RWPE2 (cell line): ENCODE data around the gene FRY.

Experiments
- ATAC-seq: fragments of 200-7000 bp; cut with Tn5 transposase; 3 replicates; pipeline ENCODE4 v1.9.1; 2021; ENCODE audit warnings: low read depth
- DNase-seq: peaks from one replicate; pipeline ENCODE4 v3.0.0-alpha.2; 2020; ENCODE audit warnings: low spot score
- H3K27ac ChIP-seq: fragments of 450-650 bp; 2 replicates; pipeline ENCODE4 v1.5.1; 2017; ENCODE audit warnings: mild to moderate bottlenecking; ENCODE audit not compliant: poor library complexity, severe bottlenecking
- H3K27me3 ChIP-seq: fragments of 250-450 bp; sonication (Bioruptor Pico); 2 replicates; pipeline ENCODE4 v1.5.1; 2021; ENCODE audit warnings: mild to moderate bottlenecking, moderate library complexity; ENCODE audit not compliant: insufficient read depth, poor library complexity, severe bottlenecking
- H3K36me3 ChIP-seq: fragments of 250-450 bp; sonication (Bioruptor Pico); 2 replicates; pipeline ENCODE4 v1.5.1; 2020; ENCODE audit warnings: low read depth, mild to moderate bottlenecking, moderate library complexity
- H3K4me1 ChIP-seq: fragments of 250-450 bp; sonication (Bioruptor Pico); 2 replicates; pipeline ENCODE4 v1.5.1; 2021; ENCODE audit warnings: mild to moderate bottlenecking, moderate library complexity; ENCODE audit not compliant: insufficient read depth, poor library complexity, severe bottlenecking
- H3K4me3 ChIP-seq: fragments of 250-450 bp; sonication (Bioruptor Pico); 2 replicates; pipeline ENCODE4 v1.5.1; 2021; ENCODE audit warnings: mild to moderate bottlenecking, moderate library complexity; ENCODE audit not compliant: severe bottlenecking
- H3K9me3 ChIP-seq: fragments of 250-450 bp; sonication (Bioruptor Pico); 2 replicates; pipeline ENCODE4 v1.5.1; 2021; ENCODE audit warnings: mild to moderate bottlenecking, moderate library complexity; ENCODE audit not compliant: severe bottlenecking
- TF ChIP-seq, protein P1 (sequence below): fragments of 450-650 bp; IDR thresholded peaks from one replicate; pipeline ENCODE4 v1.5.1; 2017; ENCODE audit warnings: mild to moderate bottlenecking, moderate library complexity; ENCODE audit not compliant: poor library complexity, severe bottlenecking

Gene FRY

DNA sequence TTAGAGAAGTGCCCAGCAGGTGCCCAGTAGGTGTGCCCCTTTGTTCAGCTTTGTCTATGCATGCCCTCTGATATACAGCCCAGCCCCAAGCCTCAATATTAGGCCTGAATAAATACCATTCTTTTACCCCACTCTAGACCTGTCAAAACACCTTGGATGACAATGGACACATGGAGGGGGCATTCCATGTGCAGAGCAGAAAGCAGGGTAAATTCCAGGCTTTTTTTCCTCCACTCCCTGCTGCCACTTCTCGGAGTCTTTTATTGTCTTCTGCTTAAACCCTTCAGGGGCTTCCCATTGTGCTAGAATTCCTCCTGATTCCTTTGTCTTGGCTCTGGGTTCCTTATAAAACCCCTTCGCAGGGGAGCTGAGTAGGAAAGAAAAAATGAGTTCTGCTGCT, 5.8 kb upstream of the FRY start:
- H3K4me1 ChIP-seq: no peaks in the 10 kb centered on the region
- TF ChIP-seq, protein P1, sequence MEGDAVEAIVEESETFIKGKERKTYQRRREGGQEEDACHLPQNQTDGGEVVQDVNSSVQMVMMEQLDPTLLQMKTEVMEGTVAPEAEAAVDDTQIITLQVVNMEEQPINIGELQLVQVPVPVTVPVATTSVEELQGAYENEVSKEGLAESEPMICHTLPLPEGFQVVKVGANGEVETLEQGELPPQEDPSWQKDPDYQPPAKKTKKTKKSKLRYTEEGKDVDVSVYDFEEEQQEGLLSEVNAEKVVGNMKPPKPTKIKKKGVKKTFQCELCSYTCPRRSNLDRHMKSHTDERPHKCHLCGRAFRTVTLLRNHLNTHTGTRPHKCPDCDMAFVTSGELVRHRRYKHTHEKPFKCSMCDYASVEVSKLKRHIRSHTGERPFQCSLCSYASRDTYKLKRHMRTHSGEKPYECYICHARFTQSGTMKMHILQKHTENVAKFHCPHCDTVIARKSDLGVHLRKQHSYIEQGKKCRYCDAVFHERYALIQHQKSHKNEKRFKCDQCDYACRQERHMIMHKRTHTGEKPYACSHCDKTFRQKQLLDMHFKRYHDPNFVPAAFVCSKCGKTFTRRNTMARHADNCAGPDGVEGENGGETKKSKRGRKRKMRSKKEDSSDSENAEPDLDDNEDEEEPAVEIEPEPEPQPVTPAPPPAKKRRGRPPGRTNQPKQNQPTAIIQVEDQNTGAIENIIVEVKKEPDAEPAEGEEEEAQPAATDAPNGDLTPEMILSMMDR: no peak
- no peak for DNase-seq
- no peak overlapping the region for H3K27ac ChIP-seq
- ATAC-seq: no peak
- H3K4me3 ChIP-seq: no peak overlapping the region
- H3K9me3 ChIP-seq: no peaks in the 10 kb centered on the region
- H3K36me3 ChIP-seq: no peaks in the 10 kb centered on the region
- no peaks in the 10 kb centered on the region for H3K27me3 ChIP-seq

DNA sequence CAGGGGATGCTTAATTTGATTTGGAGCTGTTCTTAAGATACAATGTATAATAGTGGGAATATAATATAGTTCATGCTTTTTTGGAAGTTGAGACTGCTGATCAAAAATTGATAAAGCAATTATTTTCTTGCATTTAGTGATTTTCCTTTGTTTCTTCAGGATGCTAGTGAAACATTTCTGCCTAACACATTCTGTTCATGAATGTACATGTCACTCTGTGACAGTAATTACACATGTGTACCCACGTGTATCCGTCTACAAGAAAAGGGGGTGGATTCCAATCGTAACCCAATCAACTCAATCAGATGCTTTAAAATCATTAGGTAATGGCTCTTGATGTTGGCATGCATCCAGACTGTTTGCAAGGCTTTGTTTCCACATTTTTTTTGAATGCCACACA, 5.0 kb upstream of the FRY start:
- Histone ChIP-seq H3K4me1 (no peaks in the 10 kb centered on the region), H3K4me3 (no peak overlapping the region), H3K9me3 (no peaks in the 10 kb centered on the region), H3K27ac (no peak overlapping the region), H3K36me3 (no peaks in the 10 kb centered on the region), H3K27me3 (no peaks in the 10 kb centered on the region)
- TF ChIP-seq, protein P1: no peak
- DNase-seq (no peak), ATAC-seq (no peak)

DNA sequence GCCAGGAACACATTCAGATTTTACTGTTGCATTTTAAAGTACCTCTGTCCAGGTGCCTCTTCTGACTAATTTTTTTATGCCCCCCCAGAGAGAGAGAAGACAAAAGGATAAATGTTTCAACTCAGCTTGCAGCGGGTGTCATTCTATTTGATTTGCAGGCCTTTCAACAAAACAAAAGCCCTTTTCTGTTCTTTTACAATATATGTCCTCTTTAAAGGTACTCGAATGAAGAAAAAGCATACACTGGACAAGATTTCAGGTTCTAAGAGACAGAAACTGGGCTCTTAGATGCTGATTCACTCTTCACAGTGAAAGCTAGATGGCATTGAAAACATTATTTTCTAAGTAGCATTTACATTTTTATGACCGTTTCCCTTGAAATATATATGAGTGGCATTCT, 2.9 kb upstream of the FRY start:
- Histone ChIP-seq H3K4me1 (no peaks in the 10 kb centered on the region), H3K9me3 (no peaks in the 10 kb centered on the region), H3K27me3 (no peaks in the 10 kb centered on the region), H3K4me3 (no peak overlapping the region), H3K36me3 (no peaks in the 10 kb centered on the region), H3K27ac (no peak overlapping the region)
- TF ChIP-seq, protein P1: no peak
- ATAC-seq (no peak), DNase-seq (no peak)

DNA sequence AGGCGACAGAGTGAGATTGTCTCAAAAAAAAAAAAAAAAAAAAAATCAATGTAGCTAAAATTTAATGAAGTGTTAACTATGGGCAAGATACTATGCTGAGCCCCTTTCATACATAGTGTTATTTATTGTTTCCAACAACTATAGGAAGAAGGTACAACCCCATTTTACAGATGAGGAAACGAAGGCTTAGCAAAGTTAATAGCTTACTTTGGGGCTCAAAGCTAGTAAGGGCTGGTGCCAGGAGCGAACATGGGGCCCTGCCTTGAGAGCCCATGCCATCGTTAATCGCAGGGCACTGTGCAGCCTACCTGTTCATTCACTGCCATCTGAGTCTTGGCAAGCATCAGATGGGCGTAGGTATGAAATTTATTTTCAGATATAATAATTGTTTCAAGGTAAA, 1.9 kb upstream of the FRY start:
- no peak for ATAC-seq
- no peaks in the 10 kb centered on the region for H3K36me3 ChIP-seq
- DNase-seq: no peak
- H3K27me3 ChIP-seq: no peaks in the 10 kb centered on the region
- no peaks in the 10 kb centered on the region for H3K9me3 ChIP-seq
- no peak overlapping the region for H3K27ac ChIP-seq
- no peaks in the 10 kb centered on the region for H3K4me1 ChIP-seq
- H3K4me3 ChIP-seq: no peak overlapping the region
- TF ChIP-seq, protein P1: no peak

DNA sequence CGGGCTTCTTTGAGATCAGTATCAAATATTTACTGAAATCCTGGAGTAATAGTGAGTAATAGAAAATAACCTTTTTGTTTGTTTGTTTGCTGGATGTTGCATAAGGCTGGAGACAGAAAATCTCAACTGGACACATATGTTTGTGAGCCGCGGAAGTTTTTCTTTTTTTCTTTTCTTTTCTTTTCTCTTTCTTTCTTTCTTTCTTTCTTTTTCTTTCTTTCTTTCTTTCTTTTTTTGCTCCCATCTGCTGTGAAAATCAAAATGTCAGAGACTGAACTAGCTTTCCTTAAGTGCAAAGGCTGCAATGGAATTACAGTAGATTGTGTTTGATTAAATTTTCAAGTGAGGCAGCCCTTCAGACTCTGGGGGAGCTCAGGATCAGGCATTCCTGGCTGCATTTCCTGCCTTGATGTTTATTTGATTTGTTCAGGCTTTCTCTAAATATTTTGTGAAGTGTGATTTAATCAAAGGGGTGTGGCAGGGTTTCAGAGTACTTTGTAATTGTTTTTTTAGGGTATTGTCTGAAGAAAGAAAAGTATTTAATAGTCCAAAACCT, 319 bp downstream of the FRY start:
- Histone ChIP-seq H3K36me3 (no peaks in the 10 kb centered on the region), H3K4me3 (peak overlapping the region; percentile 46)
- DNase-seq: no peak

More for the DNA sequence above, 319 bp downstream of the FRY start:
- H3K9me3 ChIP-seq: no peaks in the 10 kb centered on the region
- no peaks in the 10 kb centered on the region for H3K4me1 ChIP-seq
- TF ChIP-seq, protein P1: no peak
- no peak overlapping the region for H3K27ac ChIP-seq
- H3K27me3 ChIP-seq: no peaks in the 10 kb centered on the region
- ATAC-seq: no peak
